ENCODE data around the gene KCNQ2.

DNA sequence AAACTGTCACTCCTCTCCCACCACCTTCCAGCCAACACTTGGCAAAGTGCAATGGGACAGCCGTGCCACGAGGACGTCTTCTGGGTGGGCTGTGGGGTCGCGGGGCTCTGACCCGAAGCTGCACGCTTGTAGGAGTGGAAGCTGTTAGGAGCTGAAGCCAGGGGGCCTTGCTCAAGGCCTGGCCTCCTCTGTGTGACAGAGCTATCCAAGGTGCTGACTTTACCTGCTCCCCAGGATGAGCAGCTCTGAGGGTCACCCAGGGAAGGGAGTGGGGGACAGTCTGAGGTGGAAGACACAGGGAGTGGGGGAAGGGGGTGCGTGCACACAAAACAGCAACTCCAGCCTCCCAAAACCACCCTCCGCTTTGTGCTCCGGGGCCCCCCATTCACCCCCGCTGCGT is 93.8 kb downstream of the KCNQ2 start:
- TF ChIP-seq POLR2AphosphoS5 (IDR thresholded peaks at IDR 0.05; ENCODE audit: low read depth, low read length), result no peak
- TF ChIP-seq JUND (IDR thresholded peaks at IDR 0.05), result no peak
- no peak for TF ChIP-seq TCF7L2 (IDR thresholded peaks at IDR 0.05; ENCODE audit: borderline replicate concordance, extremely low read depth, insufficient read depth, insufficient read length)
- TF ChIP-seq POLR2A (IDR thresholded peaks at IDR 0.05; ENCODE audit: borderline replicate concordance, extremely low read depth, insufficient read depth, insufficient read length), result no peak
- TF ChIP-seq, protein P1, sequence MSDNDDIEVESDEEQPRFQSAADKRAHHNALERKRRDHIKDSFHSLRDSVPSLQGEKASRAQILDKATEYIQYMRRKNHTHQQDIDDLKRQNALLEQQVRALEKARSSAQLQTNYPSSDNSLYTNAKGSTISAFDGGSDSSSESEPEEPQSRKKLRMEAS (IDR thresholded peaks at IDR 0.05), result no peak
- TF ChIP-seq EZH2phosphoT487 (IDR thresholded peaks at IDR 0.05; ENCODE audit: borderline replicate concordance), result no peak
- TF ChIP-seq, protein P2, sequence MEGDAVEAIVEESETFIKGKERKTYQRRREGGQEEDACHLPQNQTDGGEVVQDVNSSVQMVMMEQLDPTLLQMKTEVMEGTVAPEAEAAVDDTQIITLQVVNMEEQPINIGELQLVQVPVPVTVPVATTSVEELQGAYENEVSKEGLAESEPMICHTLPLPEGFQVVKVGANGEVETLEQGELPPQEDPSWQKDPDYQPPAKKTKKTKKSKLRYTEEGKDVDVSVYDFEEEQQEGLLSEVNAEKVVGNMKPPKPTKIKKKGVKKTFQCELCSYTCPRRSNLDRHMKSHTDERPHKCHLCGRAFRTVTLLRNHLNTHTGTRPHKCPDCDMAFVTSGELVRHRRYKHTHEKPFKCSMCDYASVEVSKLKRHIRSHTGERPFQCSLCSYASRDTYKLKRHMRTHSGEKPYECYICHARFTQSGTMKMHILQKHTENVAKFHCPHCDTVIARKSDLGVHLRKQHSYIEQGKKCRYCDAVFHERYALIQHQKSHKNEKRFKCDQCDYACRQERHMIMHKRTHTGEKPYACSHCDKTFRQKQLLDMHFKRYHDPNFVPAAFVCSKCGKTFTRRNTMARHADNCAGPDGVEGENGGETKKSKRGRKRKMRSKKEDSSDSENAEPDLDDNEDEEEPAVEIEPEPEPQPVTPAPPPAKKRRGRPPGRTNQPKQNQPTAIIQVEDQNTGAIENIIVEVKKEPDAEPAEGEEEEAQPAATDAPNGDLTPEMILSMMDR (IDR thresholded peaks at IDR 0.05 in 2 of 3, conservative IDR thresholded peaks at IDR 0.05 in 1 of 3; ENCODE audit: borderline replicate concordance in 1 of 3, insufficient read depth in 1 of 3, low read depth in 2 of 3, low read length in 2 of 3), result no peak
- no peak for TF ChIP-seq EZH2 (IDR thresholded peaks at IDR 0.05)
- no peak for TF ChIP-seq FOSL1 (IDR thresholded peaks at IDR 0.05; ENCODE audit: low read depth)
- TF ChIP-seq CEBPB (IDR thresholded peaks at IDR 0.05; ENCODE audit: low read depth), result no peak
- TF ChIP-seq, protein P3, sequence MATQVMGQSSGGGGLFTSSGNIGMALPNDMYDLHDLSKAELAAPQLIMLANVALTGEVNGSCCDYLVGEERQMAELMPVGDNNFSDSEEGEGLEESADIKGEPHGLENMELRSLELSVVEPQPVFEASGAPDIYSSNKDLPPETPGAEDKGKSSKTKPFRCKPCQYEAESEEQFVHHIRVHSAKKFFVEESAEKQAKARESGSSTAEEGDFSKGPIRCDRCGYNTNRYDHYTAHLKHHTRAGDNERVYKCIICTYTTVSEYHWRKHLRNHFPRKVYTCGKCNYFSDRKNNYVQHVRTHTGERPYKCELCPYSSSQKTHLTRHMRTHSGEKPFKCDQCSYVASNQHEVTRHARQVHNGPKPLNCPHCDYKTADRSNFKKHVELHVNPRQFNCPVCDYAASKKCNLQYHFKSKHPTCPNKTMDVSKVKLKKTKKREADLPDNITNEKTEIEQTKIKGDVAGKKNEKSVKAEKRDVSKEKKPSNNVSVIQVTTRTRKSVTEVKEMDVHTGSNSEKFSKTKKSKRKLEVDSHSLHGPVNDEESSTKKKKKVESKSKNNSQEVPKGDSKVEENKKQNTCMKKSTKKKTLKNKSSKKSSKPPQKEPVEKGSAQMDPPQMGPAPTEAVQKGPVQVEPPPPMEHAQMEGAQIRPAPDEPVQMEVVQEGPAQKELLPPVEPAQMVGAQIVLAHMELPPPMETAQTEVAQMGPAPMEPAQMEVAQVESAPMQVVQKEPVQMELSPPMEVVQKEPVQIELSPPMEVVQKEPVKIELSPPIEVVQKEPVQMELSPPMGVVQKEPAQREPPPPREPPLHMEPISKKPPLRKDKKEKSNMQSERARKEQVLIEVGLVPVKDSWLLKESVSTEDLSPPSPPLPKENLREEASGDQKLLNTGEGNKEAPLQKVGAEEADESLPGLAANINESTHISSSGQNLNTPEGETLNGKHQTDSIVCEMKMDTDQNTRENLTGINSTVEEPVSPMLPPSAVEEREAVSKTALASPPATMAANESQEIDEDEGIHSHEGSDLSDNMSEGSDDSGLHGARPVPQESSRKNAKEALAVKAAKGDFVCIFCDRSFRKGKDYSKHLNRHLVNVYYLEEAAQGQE (IDR thresholded peaks at IDR 0.05; ENCODE audit: low read depth), result peak; percentile 66

Data from HCT116 (cell line).